HL-60/S4 (cell line): ENCODE measurements around the gene TDRD7.
"Not testable (repeated sequence)": the region's sequence is repeated elsewhere in the genome, so short reads cannot be mapped to it uniquely, and the experiment has no call there.

Experiments used
- in situ Hi-C: fragments of 300-500 bp; cut with MboI; formaldehyde crosslinking; loops from 2 replicates; pipeline ENCODE4 v1.14.3; 2022; ENCODE audit warnings: low sequenced_read_pairs

The TDRD7 gene

DNA sequence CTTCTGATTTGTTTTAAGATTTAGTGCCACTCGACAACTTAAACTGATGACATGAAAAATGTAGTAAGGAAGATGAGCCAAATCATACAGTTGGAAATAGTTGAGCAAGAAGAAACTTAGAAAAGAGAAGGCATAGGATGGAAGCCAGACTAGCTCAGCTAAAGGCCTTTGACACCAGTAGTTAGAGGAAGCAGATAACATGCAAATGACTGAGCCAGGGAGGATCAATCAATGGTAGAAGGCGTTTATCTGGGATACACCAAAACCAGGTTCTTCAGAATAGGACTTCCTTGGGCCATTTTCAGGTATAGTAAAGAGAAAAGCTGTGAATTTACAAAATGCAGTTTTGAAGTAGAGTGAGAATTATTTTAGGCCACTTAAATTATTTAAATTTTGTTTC, 3.2 kb downstream of the TDRD7 start:
- in situ Hi-C loops = no loop called here

DNA sequence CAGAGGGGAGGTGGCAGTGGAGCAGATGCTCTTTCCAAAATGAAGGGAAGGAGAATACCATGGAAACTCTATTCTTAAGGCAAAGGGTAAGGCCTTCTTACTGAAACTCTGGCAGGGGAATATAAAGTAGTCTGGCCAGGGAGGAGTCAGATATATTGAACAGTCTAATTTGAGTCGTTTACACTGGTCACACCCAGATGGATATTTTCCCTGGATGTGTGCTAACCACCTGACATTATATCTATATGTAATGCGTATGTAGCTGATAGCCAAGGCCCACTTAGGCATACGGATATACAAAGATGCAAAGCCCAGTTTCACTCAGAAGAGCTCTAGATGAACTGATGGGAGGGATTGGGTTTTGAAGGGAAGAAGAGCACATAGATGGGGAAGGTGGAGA, 7.0 kb downstream of the TDRD7 start:
- in situ Hi-C loops = no loop called here

GRCh38 chr9:97419309-97419867, 7.5 kb downstream of the TDRD7 start:
- in situ Hi-C loops = no loop called here

DNA sequence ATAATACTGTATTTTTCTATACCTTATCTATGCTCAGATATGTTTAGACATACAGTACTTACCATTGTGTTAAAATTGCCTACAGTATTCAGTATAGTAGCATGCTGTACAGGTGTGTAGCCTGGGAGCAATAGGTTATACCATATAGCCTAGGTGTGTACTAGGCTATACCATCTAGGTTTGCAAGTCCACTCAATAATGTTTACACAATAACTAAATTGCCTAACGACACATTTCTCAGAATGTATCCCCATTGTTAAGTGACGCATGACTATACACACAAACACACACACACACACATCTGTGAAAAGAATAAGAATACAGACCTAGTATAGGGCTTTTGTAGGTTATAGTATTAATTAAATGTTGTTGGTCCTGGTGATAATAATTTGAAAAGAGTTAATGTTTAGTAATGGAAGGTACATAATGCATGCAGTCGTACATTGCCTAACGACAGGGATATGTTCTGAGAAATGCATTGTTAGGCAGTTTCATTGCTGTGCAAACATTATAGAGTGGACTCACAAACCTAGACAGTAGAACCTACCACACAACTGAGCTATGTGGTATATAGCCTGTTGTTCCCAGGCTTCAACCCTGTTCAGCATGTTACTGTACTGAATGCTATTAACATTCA, 13.6 kb downstream of the TDRD7 start:
- in situ Hi-C loops = no loop called here

DNA sequence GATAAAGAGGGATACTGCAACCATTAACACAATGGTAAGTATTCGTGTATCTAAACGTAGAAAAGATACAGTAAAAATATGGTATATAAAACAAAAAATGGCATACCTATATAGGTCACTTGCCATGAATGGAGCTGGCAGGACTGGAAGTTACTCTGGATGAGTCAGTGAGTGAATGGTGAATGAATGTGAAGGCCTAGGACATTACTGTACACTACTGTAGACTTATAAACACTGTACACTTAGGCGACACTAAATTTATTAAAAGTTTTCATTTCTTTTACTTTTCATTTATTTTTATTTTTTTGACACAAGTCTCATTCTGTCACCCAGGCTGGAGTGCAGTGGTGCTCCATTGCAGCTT, 14.1 kb downstream of the TDRD7 start:
- in situ Hi-C loops = no loop called here

- in situ Hi-C loops = no loop called here
These were observed 16.0 kb downstream of the TDRD7 start for GRCh38 chr9:97427885-97428284.

- in situ Hi-C loops = no loop called here
These were observed 18.6 kb downstream of the TDRD7 start for GRCh38 chr9:97430316-97431043.

DNA sequence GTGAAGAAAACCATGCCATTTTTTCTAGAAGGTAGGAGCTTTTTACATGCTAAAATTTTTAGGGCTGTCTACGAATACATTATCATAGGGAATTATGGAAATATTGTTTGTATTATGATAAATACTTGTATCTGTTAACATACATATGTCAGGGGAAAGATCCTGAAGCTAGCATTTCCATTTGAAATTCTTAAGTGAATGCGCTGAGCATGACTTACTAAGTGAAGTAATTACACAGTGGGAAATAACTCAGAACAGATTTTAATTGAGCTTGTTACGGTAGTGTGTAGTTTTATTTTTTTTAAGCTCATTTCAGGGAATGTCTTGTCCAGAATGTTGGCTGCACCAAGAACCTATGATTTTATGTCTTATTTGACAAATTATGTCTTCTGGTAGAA, 19.1 kb downstream of the TDRD7 start:
- in situ Hi-C loops = no loop called here

DNA sequence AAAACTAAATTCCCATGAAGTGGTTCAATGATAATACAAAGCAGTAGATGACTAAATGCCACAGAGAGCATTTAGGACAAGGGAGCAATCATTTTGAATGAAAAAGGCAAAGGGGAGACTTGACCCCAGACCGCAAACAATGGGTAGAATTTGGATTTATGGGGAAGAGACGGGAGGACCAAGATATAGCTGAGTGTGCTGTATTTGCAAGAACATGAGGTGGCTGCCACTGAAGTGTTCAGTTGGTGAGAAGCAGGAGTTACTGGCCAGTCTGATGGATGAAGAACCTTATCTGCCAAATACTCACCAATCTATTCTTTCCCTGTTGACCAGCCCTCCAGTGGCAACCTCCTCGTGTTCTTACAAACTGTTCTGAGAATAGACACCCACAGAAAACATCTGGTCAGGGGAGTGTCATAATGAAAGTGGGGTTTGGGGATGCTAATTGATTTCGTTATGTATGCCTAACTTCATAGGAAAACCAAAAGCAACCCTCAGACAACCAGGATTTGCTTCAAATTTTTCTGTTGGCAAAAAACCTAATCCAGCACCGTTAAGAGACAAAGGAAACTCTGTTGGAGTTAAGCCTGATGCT, 19.8 kb downstream of the TDRD7 start:
- in situ Hi-C loops = no loop called here

GRCh38 chr9:97437051-97437600, 25.2 kb downstream of the TDRD7 start:
- in situ Hi-C loops = no loop called here

DNA sequence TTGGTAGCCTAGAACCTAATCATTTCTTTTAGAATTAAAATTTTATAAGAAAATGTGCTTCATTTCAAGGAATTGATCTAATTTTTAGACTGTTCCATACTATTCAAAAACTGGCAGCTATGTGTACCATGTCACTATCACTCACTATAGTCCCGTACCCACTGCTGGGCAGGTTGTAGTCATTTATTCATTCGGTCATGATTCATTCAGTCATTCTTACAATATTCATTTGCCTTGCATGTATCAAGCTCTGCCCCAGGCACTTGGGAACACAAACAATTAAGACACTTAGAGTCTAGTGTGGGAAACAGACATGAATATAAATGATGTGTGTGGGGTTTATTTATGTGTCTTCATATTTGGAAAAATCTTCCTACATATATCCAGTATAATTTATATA, 26.4 kb downstream of the TDRD7 start:
- in situ Hi-C loops = no loop called here

- in situ Hi-C loops = no loop called here
These were observed 26.8 kb downstream of the TDRD7 start for GRCh38 chr9:97438666-97439065.

DNA sequence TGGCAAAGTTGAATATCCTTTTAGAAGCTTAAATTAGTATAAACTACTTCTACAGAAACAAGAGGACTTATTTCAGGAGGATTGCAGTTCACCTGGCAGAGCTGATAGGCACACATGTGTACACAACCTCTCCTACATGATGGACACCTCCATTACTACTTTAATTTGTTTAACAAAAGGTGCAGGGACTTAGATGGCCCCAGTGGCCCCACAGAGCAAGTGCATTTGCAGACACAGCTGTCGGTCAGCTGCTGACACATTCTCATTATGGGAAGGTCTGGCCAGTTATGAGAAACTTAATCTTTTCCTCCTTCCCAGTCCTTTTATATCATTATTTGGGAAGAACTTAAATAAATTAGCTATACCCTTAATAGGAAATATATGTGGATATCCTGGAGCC, 28.3 kb downstream of the TDRD7 start:
- in situ Hi-C loops = no loop called here

- in situ Hi-C loops = no loop called here
These were observed 29.8 kb downstream of the TDRD7 start for GRCh38 chr9:97441729-97442128.

DNA sequence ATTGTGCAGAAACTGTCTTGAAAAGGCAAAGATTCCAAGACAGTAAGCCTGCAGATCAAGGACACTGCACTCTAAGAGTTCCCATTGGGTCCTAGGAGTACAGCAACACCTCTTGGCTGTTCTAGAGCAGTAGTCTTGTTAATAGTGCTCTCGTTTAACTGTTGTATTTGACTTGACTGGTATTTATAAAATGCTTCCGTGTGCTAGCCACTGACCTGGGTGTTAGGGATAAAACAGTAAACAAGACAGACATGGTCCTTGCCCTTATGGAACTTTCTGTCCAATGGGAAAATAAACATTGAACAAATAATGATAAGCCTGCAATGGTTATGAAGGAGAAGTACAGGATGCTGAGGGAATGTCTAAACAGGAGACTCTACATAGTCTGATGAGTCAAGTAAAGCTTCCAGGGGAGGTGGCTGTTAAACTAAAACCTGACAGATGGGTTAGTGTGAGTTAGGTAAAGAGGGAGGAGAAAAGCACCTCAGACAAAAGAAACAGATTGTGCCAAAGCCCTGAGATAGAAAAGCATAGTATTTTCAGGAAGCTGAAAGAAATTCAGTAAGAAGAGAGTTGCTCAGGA, 33.3 kb downstream of the TDRD7 start:
- in situ Hi-C loops = no loop called here

- in situ Hi-C loops = no loop called here
These were observed 35.1 kb downstream of the TDRD7 start for GRCh38 chr9:97447001-97447400.

- in situ Hi-C loops = not testable (repeated sequence)
These were observed 41.7 kb downstream of the TDRD7 start for GRCh38 chr9:97453573-97453972.

DNA sequence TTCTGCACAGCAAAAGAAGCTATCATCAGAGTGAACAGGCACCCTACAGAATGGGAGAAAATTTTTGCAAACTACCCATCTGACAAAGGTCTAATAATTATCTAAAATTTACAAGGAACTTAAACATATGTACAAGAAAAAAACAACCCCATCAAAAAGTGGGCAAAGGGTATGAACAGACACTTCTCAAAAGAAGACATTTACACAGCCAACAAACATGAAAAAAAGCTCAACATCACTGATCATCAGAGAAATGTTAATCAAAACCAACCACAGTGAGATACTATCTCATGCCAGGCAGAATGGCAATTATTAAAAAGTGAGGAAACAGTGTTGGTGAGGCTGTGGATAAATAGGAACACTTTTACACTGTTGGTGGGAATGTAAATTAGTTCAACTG, 44.9 kb downstream of the TDRD7 start:
- in situ Hi-C loops = not testable (repeated sequence)

GRCh38 chr9:97459326-97459725, 47.4 kb downstream of the TDRD7 start:
- in situ Hi-C loops = no loop called here

DNA sequence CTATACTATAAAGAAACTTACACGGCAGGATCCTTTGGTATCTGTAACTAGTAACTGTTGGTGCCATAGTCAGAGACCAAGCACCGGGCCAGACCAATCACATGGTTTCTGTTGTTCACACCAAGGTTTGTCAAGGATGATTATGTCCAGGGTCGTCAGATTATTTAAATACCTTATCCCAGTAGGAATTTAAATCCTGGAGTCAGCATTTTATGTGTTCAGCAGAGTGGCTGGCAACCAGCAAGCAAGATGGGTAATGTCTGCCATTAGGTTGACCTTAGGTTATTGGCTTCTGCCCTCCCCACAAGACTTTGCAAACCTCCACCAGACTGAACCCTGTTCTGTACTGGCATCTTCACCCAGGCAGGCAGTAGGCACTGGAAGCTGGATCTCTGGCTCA, 50.3 kb downstream of the TDRD7 start:
- in situ Hi-C loops = no loop called here

- in situ Hi-C loops = no loop called here
These were observed 51.0 kb downstream of the TDRD7 start for GRCh38 chr9:97462914-97463313.
